AG04449 (cell line): Measurements from ENCODE around the gene BARX2.
"Not testable (repeated sequence)": the region's sequence is repeated elsewhere in the genome, so short reads cannot be mapped to it uniquely, and the experiment has no call there.

Experiments used
- CTCF ChIA-PET: fragments of 350-600 bp; formaldehyde crosslinking; extraction: SDS; loops from one replicate; lab custom pipeline; 2021; ENCODE audit warnings: antibody characterized with exemption; lab: Yijun Ruan, JAX
- POLR2A ChIA-PET: fragments of 400-600, 350-600 bp; formaldehyde crosslinking; extraction: SDS; loops from one replicate; lab custom pipeline; 2020; ENCODE audit warnings: antibody characterized with exemption, inconsistent platforms; lab: Yijun Ruan, JAX
- DNase-seq: peaks from one replicate; pipeline ENCODE4 v3.0.0-alpha.2; 2010; ENCODE audit warnings: low read depth, low spot score
- H3K4me3 ChIP-seq: 2 replicates; pipeline ENCODE4 v1.5.1; 2011; ENCODE audit warnings: low read depth, mild to moderate bottlenecking, control low read depth, low read length
- CTCF ChIP-seq: IDR thresholded peaks from one replicate; pipeline ENCODE4 v1.5.1; 2011; ENCODE audit warnings: mild to moderate bottlenecking, moderate library complexity, low read length, control low read depth, inconsistent platforms; ENCODE audit not compliant: insufficient read depth; ENCODE audit errors: missing control alignments

The BARX2 gene

GRCh38 chr11:129333873-129334272, 41.8 kb upstream of the BARX2 start:
- no peak for TF ChIP-seq CTCF
- ChIA-PET POLR2A (no interaction called here), CTCF (interaction anchor here (0.8 to 6.0 kb wide), 10 partner anchors 12 to 1302 kb away, joined by 3 to 36 read pairs (median 6); no protein-coding TSS in a partner anchor)
- no peak for DNase-seq
- no peak overlapping the region for H3K4me3 ChIP-seq

- POLR2A ChIA-PET, DNase-seq, H3K4me3 ChIP-seq: not testable (repeated sequence)
- CTCF ChIA-PET = interaction anchor here (2.1 kb wide), 1 partner anchor 11 kb away, joined by 8 read pairs; no protein-coding TSS in a partner anchor
Observed at GRCh38 chr11:129344301-129344940, 31.2 kb upstream of the BARX2 start.

GRCh38 chr11:129346916-129347315, 28.7 kb upstream of the BARX2 start:
- ChIA-PET CTCF (no interaction called here), POLR2A (no interaction called here)
- no peak overlapping the region for H3K4me3 ChIP-seq
- TF ChIP-seq CTCF = no peak
- DNase-seq = no peak

- no peak overlapping the region for H3K4me3 ChIP-seq
- POLR2A ChIA-PET = no interaction called here
- DNase-seq = no peak
- CTCF ChIA-PET = interaction anchor here (0.6 to 1.8 kb wide), 2 partner anchors 14 to 21 kb away, joined by 4 to 8 read pairs; no protein-coding TSS in a partner anchor
- no peak for TF ChIP-seq CTCF
Observed at GRCh38 chr11:129348813-129349212, 26.8 kb upstream of the BARX2 start.

- ChIA-PET POLR2A (no interaction called here), CTCF (no interaction called here)
- DNase-seq = no peak
- TF ChIP-seq CTCF = no peak
- H3K4me3 ChIP-seq = no peak overlapping the region
Observed at GRCh38 chr11:129352676-129353075, 23.0 kb upstream of the BARX2 start.

- ChIA-PET CTCF (interaction anchor here (1.3 to 1.8 kb wide), 3 partner anchors 9 to 396 kb away, joined by 3 to 9 read pairs (median 3); no protein-coding TSS in a partner anchor), POLR2A (no interaction called here)
- no peak for DNase-seq
- no peak for TF ChIP-seq CTCF
- H3K4me3 ChIP-seq = no peak overlapping the region
Observed at GRCh38 chr11:129354691-129355090, 21.0 kb upstream of the BARX2 start.
